HG03280 (cell line): ENCODE measurements around the gene ANXA2.
"Not testable (repeated sequence)": the region's sequence is repeated elsewhere in the genome, so short reads cannot be mapped to it uniquely, and the experiment has no call there.

Source experiments
- ATAC-seq: cut with Tn5 transposase; IDR thresholded peaks from one replicate; pipeline ENCODE4 v1.9.1; 2021; ENCODE audit warnings: mild to moderate bottlenecking, moderate library complexity; ENCODE audit not compliant: unreplicated experiment

ANXA2 gene

DNA sequence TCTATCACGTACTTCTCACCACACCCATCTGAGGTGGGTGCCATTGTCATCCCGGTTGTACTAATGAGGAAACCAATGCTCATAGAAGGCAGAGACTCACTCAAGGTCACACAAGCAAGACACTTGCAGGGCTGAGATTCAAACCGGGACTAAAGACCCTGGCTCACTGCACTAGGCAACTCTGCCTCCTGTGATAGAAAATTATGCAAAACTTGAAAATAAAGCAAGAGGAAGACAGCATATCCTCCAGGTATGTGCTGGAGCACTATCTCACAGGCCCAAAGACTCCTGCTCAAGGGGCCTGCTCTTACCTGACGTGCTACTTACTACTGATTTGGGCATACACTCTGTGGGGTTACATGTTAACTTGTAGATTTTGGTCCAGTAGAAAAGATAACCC is 25.6 kb downstream of the ANXA2 start:
- no peak for ATAC-seq

DNA sequence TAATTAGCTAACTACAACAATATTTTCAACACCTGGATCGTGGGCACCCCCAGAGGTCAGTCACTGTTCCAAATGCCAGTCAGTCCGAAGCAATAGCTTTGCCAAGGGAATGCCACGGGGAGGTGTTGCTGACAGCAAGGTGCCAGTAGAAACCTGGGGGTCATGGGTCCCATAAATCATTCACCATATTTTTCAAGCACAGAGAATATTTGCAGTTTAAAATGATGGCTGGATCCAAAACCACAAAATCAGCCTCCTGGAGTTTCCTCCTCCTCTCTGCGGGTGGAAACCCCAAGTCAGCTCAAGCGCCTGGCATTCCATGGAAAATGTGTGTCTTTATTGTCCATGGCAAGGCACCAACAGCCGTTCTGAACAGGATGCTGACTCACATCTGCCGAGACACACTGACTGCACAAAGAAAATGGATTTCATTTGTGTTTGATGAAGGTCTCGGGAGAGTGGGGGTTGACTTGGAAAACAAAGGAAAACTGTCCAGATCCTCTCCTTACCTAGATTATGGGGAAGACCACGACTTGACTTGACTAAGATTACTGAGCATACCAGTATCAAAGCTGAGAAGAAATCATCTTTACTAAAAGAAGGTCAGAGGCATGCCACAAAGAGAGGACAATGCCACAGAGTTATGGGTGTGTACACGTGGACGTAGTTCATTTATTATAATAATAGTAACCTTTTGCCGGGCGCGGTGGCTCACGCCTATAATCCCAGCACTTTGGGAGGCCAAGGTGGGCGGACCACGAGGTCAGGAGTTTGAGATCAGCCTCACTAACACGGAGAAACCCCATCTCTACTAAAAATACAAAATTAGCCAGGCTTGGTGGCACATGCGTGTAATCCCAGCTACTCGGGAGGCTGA is 26.4 kb downstream of the ANXA2 start:
- ATAC-seq: no peak

DNA sequence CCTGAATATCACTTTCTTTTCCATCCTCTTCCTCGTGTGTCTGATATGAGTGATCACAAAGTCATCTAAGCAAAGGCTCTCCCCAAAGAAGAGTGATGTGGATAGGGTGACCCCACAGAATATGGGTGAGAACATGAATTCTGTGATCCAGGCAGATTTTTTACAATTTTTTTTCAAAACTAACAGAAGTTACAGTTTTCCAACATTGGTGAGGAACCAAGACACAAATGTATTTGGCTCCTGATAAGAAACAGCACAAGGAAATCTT is 27.0 kb downstream of the ANXA2 start:
- ATAC-seq: no peak

DNA sequence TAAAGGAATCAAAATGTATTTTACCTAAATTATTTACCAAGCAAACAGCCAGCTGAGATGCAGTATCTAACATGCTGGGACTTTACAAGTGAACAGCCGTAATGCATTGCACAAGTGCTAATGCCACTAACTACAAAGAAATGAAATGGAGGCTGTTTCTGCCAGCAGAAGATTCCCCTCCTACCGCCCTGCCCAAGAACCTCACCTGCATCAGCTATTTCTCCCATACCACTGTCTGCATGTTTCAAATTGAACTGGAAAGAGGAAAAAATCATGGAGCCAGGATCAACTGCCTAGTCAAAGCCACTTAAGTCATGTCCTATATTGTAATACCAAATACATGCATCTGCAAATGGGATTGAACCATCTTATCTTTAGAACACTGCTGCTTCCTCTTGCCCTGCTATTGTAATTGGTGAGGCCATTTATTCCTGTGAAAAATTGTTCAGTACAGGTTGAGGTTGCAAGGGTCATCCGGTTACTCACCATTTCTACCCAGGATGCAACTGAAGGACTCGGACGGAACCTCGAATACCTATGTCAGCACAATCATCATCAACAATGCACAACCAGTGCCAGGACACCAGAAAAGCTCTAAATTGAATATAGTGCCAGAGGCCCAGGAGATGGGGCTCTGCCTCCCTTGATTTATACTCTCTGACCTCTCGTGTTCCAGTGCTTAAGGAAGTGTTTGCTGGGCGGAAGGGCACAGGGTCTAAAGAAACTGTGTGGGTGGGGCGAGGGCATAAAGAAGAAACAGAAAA is 27.5 kb downstream of the ANXA2 start:
- no peak for ATAC-seq

DNA sequence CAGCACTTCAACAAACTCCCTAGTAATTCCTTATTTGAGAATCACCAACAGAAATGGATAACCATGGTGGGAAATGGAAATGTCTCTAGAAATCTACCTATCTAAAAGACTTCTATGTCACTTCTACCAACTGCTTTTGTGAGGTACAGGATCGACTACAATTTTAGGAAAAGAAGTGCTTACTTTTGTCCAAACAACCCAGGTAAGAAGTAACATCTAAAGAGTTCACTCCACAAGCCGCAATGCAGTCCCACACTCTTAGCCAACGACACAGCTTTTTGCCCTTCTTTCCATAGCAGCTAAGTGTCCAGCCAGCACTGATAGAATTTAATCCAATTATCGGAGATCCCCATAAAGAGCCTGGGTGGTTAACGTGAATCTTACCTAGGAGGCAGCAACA is 28.1 kb downstream of the ANXA2 start:
- no peak for ATAC-seq

DNA sequence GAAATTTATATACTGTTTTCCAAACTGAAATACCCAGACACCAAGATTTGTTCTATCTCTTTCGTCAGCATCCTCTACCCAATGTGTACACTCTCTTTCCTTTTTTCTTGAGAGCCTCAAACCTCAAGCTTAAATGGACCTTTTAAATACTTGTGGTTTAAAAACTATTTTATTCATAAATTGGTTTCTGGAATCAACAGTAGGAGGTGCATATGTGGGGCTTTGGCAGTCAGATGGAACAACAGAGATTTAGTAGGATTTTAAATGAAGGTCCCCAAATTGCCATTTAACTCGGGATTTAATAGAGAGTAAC is 33.2 kb downstream of the ANXA2 start:
- ATAC-seq: no peak

DNA sequence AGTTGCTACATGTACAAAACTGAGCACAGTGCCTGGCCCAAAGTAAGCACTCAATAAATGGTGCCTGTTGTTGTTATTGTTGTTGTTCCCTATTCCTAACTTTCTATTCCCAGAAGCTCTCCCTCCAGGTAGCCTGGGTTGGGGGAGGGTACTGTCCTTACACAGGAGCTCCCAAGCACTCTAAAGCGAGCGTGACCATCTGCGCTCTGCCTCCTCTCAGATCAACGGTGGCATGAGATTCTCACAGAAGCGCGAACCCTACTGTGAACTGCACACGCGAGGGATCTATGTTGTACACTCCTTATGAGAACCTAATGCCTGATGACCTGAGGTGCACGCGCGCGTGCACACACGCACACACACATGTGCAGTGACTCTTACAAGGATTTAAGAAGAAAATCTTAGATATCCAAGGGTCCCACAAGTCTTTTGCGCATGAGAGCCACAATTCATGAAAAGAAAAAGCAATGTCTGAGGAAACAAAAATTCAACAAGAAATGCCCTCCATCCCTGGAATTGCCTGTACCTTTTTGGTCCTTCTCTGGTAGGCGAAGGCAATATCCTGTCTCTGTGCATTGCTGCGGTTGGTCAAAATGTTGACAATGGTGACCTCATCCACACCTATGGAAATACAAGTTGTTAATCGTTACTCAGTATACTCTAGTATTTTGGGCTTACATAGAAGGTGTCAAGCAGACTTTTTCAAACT is 33.7 kb downstream of the ANXA2 start:
- no peak for ATAC-seq

DNA sequence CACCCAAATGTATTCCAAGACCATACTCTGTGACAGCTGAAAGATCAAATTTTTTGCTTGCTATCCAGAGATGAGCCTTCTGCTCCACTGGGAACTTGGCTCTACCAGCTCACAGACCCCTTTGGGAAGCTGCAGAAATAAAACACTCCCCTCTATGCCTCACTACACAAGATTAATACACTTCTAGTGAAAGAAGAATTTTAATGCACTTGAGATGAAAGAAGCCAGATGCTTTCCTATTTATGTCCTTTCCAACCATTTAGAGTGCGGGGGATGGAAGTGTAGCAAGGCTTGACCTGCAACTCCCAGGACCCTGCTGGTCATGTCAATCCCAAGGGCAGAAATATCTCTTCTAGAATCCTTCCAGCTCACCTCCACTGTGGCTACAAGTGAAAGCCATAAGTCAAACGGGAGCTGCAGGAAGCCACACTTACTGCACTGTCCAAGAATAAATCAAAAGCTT is 34.7 kb downstream of the ANXA2 start:
- no peak for ATAC-seq

DNA sequence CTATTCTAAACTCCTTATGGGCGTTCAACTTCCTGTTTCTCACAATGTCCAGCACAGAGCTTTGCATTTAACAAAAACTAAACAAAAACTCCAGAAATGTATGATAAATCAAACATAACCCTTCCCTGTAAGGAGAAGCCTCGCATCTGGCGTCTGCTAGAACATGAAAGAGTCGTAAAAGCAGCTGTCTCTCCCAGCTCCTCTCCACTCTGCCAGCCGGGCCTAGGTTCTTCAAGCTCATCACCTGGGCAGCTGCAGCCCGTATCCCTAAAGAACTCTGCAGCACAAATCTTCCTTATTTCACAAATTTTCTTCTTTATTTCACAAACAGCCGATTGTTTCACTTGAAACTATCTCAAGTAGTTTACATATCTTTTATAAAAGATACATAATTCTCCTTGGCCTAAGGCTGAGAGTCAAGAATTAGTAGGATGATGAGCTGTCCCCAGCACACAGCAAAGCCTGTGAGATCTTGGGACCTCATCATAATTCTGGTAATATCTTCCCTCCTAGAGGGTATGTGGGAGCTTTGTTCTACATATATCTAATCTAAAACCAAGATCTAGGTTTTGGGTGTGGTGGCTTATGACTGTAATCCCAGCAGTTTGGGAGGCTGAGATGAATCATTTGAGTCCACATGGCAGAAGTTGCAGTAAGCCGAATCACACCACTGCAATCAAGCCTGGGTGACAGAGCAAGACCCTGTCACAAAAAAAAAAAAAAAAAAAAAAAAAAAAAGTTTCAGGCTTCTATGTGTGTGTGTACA is 35.3 kb downstream of the ANXA2 start:
- no peak for ATAC-seq

DNA sequence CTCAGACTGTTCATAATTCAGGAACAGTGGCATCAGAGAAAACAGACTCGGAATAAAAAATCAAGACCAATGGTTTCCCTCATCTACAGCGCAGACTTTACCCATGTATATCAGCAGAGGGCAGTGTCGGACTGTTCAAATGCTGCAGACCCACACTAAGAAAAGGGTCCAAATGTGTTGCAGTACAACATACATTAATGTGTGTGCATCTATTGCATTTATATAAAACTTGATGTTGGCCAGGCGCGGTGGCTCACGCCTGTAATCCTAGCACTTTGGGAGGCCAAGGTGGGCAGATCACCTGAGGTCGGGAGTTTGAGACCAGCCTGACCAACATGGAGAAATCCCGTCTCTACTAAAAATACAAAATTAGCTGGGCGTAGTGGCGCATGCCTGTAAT is 38.0 kb downstream of the ANXA2 start:
- ATAC-seq: not testable (repeated sequence)

DNA sequence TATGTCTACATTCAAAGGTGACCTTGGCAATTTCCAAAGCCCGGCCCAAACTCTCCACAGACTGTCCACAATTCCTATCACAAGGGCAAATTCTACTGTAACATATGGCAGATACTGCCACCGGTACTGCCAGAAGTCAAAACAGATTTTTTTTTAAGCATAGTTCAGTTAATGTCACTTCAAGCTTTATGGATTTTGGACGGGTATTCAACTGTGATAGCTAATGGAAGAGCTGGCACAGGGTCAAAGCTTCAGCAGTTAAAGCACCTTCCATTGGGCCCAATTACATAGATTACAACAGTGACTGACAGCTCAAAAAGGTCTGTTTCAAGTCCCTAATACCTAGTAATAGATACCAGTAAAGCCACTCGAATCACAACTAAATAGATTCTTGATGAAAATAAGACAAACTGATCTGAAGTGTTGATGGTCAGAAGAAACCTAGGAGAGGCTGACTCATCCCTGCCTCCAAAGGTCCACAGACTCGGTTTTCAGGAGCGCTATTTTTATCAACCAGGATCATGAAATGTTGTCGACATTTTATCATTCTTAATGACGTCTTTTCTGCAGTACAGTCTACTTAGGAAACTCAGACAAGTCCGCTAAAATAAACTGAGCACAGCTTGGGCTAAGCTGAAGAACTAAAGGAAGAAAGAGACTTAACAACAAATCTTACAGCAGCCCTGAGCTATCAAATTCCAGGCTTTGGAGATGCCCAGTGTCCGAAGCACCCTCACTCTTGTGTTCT is 38.7 kb downstream of the ANXA2 start:
- ATAC-seq: no peak

DNA sequence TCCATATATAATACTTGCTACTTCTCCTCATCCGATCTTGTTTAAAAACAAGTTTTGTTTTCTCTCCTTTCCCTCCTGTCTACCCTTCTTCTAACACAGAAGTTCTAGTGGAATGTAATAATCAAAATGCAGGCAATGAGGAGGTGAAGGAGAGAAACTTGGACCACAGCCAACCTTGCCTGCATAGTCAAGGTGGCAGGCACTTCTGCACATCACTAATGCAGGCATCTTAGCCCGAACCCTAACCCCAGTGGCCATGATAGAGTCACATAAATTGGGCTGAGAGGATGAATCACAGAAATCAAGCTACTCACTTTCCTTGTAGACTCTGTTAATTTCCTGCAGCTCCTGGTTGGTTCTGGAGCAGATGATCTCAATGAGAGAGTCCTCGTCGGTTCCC is 41.0 kb downstream of the ANXA2 start:
- ATAC-seq: no peak

DNA sequence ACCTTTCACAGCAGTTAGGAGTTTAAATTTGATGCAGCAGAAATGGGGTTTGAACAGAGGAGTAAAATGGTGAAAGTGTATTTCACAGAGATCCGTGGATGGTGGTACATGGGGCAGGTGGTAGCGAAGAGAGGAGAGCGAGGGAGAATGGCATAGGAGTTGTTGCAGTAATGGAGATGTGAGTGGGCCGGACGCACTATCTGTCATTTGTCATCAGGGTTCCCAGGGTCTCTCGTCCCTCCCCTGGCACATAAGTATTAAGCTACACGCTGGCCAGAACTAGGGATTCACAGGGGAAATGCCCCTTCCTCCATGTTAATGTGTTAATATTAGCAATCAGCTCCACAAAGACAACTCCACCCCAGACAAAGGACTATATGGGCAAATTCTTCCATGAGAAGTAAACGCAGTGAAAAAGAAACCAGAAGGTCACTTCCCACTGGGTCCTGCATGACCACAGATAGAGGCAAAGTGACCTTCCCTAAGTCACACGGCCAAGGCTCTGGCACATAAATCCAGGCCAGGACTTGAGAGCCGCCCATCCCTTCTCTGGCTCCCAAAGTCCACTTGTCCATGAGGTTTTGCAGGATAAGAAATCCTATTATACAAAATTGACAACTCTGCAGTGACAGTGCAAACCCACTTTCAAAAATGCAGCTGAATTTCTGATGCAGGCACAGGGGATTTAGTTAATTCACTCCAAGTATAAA is 42.5 kb downstream of the ANXA2 start:
- ATAC-seq: no peak

DNA sequence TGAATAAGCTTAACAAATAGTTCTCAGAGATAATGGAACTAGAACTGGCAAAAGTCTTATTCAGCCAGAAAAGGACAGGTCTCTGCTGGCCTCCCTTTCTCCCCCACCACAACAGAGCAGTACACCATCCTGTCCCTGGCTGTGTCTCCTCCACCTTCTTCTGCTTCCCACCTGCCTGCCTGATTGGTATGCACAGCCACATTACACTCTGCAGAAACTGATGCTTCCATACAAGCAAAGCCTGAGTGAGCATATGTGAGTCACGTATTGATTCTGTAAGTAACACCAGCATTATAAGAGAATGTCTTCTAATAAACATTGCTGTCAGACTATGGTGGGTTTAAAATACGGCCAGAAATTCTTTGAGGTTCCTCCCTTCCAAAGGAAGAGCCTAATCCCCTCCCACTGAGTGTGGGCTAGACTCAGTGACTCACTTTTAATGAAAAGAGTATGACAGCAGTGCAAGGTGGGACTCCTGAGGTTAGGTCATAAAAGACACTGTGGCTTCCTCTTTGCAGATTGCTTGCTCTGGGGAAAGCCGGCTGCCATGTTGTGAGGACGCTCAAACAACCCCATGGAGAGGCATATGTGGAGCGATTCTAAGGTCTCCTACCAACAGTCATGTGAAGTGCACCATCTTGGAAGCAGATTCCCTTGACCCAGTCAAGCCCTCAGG is 44.4 kb downstream of the ANXA2 start:
- no peak for ATAC-seq

DNA sequence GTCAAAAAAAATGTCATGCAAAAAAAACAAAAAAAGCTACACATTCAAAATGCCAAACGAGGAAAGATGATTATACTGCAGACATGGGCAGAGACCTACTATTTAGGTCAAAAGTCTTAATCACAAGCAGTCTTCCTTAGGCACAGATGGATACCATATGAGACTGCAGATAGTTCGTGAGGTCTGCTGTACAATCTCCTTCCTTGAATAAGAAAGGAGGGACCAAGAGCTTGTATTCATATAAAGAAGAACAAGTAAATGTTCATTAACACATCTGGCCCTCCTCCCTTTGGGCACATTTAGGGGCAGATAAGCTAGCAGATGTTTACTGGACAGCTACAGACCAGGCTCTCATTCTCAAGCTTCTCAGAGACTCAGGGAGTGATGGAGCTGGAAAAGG is 45.3 kb downstream of the ANXA2 start:
- no peak for ATAC-seq

DNA sequence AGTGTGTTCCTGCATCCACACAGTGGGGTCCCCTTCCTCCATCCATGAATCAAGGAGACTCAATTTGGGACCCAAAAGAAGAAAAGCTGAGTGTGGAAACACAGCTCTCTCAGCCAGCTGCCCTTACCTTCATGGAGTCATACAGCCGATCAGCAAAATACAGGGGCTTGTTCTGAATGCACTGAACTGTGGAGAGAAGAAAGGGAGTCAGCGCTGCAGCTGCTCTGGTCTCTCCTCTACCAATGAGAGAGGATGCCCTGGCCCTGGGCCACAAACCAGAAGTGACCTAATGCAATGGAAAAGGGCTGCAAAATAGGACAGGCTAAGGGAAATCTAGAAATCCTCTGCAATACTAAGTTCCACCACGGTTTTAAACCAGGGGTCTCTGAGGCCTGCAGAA is 46.7 kb downstream of the ANXA2 start:
- no peak for ATAC-seq

DNA sequence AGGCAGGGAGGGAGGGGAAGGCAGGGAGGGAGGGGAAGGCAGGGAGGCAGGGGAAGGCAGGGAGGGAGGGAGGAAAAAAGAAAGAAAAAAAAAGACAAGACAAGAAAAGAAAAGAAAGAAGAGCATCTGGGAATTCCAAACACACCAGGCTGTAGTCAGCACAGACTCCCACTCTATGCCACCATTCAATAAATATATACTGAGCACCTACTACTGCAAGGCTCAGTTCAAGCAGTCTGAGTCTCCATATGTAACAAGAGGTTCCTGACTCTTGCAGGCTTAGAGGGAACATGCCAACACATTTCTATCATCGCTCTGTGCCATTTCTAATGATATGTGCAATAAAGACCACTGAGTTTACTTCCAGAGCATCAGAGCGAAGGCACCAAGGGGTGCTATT is 47.7 kb downstream of the ANXA2 start:
- ATAC-seq: no peak

DNA sequence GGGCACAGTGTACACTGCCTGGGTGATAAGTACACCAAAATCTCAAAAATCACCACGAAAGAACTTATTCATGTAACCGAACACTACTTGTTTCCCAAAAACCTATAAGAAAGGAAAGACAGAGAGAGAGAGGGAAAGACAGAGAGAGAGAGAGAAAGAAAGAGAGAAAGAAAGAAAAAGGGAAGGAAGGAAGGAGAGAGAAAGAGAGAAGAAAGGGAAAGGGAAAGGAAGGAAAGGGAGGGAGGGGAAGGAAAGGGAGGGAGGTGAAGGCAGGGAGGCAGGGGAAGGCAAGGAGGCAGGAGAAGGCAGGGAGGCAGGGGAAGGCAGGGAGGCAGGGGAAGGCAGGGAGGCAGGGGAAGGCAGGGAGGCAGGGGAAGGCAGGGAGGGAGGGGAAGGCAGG is 48.2 kb downstream of the ANXA2 start:
- ATAC-seq: no peak

DNA sequence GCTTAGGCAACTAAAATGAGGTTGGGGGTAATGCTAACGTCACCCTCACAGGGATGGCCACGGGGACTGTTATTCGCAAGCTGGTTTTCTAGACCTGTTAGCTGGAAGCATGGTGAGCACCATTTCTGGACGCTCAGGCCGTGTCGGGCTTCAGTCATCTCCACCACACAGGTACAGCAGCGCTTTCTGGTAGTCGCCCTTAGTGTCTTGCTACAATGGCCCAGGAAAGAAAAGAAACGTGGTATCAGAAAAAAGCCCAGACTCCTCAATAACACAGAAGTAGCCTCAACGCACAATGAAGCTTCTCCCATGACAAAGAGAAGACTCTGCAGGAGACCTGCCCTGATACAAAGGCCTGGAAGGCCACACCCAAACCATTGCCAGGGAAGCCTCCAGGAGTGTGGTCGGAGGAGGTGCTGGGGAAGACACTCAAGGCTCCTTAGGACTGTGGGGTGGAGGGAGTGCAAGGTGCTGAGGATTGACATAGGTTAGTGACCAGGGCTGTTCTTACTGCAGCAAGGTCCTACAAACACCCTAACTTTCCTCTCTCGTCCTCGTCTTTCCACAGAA is 50.2 kb downstream of the ANXA2 start:
- ATAC-seq: no peak
